Measurements from ENCODE around the gene GALNT14. TPM values are rescaled to one million over a fixed set of nuclear protein-coding genes. Genes with fewer than 3 reads are reported as not detected.

Gene GALNT14
- total RNA-seq, 2 experiments from 2014 or later: not detected

DNA sequence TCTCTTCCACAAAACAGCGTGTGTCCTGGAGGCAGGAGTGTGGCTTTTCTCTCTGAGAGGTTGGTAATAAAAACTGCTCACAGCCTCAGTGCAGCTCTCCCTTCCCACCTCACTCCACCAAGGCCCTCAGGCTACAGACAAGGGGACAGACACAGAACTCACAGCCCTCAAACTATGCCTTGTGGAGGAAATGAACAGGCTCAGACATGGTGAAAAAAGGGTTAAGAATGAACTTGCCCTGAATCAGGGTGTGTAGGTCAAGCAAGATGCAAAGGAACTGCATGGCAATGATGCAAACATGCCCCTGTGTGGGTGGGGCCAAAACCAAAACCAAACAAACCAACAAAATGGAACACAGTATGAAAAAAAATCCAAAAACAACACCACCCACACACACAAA lies 125.8 kb downstream of the GALNT14 start:
- Mint-ChIP-seq H3K27me3 (ENCODE audit: low read depth) (peaks cover 10% of the 10 kb centered on the region), H3K36me3 (ENCODE audit: low read depth) (no peaks in the 10 kb centered on the region), H3K27ac (no peak overlapping the region), H3K9me3 (ENCODE audit: insufficient read depth) (no peaks in the 10 kb centered on the region), H3K4me1 (ENCODE audit: low read depth) (no peaks in the 10 kb centered on the region), H3K4me3 (no peak overlapping the region)
- ChIA-PET CTCF (interaction anchor here (1.1 kb wide), 1 partner anchor 18 kb away, joined by 3 read pairs; no protein-coding TSS in a partner anchor), POLR2A (no interaction called here)
- ATAC-seq: no peak
- DNase-seq: no peak

DNA sequence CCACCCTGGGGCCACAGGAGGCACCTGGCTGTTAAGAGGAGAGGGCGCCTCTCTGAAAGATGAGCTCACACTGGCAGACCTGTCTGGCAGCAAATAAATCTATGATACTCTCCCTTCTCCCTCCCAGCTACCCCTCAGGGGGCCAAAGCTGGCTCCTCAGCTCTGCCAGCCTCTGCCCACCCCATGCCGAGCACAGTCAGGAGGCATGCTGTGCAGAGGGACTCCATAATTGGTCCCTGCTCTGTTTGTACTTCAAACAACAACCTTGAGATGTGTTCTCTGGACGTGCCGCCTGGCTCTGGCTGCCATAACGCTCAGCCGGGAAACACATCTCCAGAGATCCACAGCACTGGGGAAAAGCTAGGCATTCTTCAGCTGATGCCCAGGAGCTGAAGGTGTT lies 126.7 kb downstream of the GALNT14 start:
- CTCF ChIA-PET: no interaction called here
- H3K9me3 Mint-ChIP-seq (ENCODE audit: insufficient read depth): no peaks in the 10 kb centered on the region
- H3K36me3 Mint-ChIP-seq (ENCODE audit: low read depth): no peaks in the 10 kb centered on the region
- DNase-seq: no peak
- no peak overlapping the region for H3K27ac Mint-ChIP-seq
- no peaks in the 10 kb centered on the region for H3K4me1 Mint-ChIP-seq (ENCODE audit: low read depth)
- H3K4me3 Mint-ChIP-seq: no peak overlapping the region
- no peak for ATAC-seq
- H3K27me3 Mint-ChIP-seq (ENCODE audit: low read depth): peaks cover 10% of the 10 kb centered on the region
- POLR2A ChIA-PET: no interaction called here

- POLR2A ChIA-PET: no interaction called here
- CTCF ChIA-PET: no interaction called here
- no peaks in the 10 kb centered on the region for H3K4me1 Mint-ChIP-seq (ENCODE audit: low read depth)
These were observed 129.6 kb downstream of the GALNT14 start for GRCh38 chr2:31008561-31009114.

DNA sequence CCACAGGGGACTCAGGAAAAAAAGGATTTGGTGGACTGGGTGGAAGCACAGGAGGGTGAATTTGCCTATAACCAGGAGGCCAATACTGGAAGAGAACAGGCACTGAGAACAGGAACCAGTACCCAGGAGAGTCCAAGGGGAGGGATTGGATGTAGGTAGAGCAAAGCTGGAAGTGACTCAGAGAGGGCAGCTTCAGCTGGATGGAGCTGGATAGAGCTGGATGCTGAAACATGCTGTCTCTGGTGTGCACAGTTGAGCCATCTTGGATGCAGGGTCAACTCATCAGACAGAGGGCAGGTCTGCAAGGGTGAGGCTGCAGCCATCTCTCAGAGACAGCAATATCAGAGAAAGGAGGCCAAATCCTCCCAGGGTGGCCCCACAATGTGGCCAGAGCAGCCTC lies 134.0 kb downstream of the GALNT14 start:
- ChIA-PET POLR2A (no interaction called here), CTCF (no interaction called here)
- Mint-ChIP-seq H3K36me3 (ENCODE audit: low read depth) (no peaks in the 10 kb centered on the region), H3K4me3 (no peak overlapping the region), H3K4me1 (ENCODE audit: low read depth) (no peaks in the 10 kb centered on the region), H3K9me3 (ENCODE audit: insufficient read depth) (no peaks in the 10 kb centered on the region), H3K27me3 (ENCODE audit: low read depth) (peaks cover 12% of the 10 kb centered on the region), H3K27ac (no peak overlapping the region)
- DNase-seq (no peak), ATAC-seq (no peak)

More at GRCh38 chr2:31008561-31009114, 129.6 kb downstream of the GALNT14 start:
- H3K27me3 Mint-ChIP-seq (ENCODE audit: low read depth): peaks cover 10% of the 10 kb centered on the region
- ATAC-seq (no peak), DNase-seq (no peak)
- H3K36me3 Mint-ChIP-seq (ENCODE audit: low read depth): no peaks in the 10 kb centered on the region
- no peaks in the 10 kb centered on the region for H3K9me3 Mint-ChIP-seq (ENCODE audit: insufficient read depth)
- no peak overlapping the region for H3K27ac Mint-ChIP-seq
- H3K4me3 Mint-ChIP-seq: no peak overlapping the region

- Mint-ChIP-seq H3K4me3 (no peak overlapping the region), H3K36me3 (ENCODE audit: low read depth) (no peaks in the 10 kb centered on the region), H3K27ac (no peak overlapping the region), H3K27me3 (ENCODE audit: low read depth) (peaks cover 12% of the 10 kb centered on the region), H3K9me3 (ENCODE audit: insufficient read depth) (no peaks in the 10 kb centered on the region), H3K4me1 (ENCODE audit: low read depth) (no peaks in the 10 kb centered on the region)
- ChIA-PET CTCF (no interaction called here), POLR2A (no interaction called here)
- ATAC-seq: no peak
- no peak for DNase-seq
These were observed 134.5 kb downstream of the GALNT14 start for GRCh38 chr2:31003749-31004148.

DNA sequence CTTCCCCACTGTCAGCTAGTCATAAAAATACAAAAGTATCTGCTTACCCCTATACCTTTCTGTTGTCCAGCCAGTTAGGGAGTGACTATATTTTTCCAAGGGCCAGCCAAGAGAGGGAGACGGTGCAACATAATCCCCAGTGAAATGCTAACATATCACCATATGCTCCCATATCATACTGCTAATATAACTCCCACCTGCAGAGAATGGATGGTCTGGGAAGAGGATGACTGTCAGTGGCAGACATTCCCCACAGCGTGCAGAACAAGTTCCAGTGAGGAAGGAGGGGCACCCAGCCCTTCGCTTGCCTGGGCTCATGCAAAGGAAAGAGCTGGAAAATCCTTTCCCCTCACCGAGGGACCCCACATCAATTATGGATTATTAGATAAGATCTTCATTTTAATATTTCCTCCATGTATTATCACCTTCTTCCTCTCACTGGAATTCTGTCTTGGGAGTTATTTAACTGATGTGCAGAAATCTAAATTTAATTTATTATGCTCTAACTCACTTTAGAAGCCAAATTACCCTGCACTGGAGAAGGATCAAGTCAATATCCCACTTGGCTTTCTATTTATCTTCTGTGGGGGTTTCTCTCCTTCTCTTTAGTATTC lies 135.6 kb downstream of the GALNT14 start:
- no peak overlapping the region for H3K27ac Mint-ChIP-seq
- no peaks in the 10 kb centered on the region for H3K4me1 Mint-ChIP-seq (ENCODE audit: low read depth)
- no peak overlapping the region for H3K4me3 Mint-ChIP-seq
- H3K27me3 Mint-ChIP-seq (ENCODE audit: low read depth): peaks cover 12% of the 10 kb centered on the region
- H3K9me3 Mint-ChIP-seq (ENCODE audit: insufficient read depth): no peaks in the 10 kb centered on the region
- DNase-seq: no peak
- H3K36me3 Mint-ChIP-seq (ENCODE audit: low read depth): no peaks in the 10 kb centered on the region
- ChIA-PET CTCF (no interaction called here), POLR2A (no interaction called here)
- ATAC-seq: no peak

DNA sequence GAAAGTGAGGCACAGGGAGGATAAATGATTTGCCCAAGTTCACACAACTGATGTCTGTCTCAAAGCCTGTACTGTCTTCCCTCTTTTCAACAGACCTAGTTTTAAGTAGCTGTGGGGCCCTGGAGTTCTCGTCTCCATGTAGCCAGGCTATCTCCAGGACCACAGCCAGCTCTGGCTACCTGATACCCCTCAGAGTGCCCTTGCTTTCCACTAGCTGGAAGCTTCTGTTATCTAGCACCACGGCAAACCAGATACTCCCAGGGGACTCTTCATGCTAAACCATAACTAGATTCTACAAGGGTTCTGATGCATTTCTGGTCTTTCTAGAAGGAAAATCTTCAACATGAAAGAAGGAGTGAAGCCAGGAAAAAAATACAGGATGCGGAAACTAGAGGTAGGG lies 137.3 kb downstream of the GALNT14 start:
- DNase-seq: no peak
- H3K36me3 Mint-ChIP-seq (ENCODE audit: low read depth): no peaks in the 10 kb centered on the region
- CTCF ChIA-PET: interaction anchor here (1.0 kb wide), 1 partner anchor 169 kb away, joined by 3 read pairs; no protein-coding TSS in a partner anchor
- no peaks in the 10 kb centered on the region for H3K9me3 Mint-ChIP-seq (ENCODE audit: insufficient read depth)
- H3K4me1 Mint-ChIP-seq (ENCODE audit: low read depth): no peaks in the 10 kb centered on the region
- no peak overlapping the region for H3K27ac Mint-ChIP-seq
- H3K4me3 Mint-ChIP-seq: no peak overlapping the region
- ATAC-seq: no peak
- POLR2A ChIA-PET: no interaction called here
- peaks cover 12% of the 10 kb centered on the region for H3K27me3 Mint-ChIP-seq (ENCODE audit: low read depth)

GRCh38 chr2:30998672-30999071 lies 139.6 kb downstream of the GALNT14 start:
- no peaks in the 10 kb centered on the region for H3K9me3 Mint-ChIP-seq (ENCODE audit: insufficient read depth)
- ATAC-seq: no peak
- no peak overlapping the region for H3K27ac Mint-ChIP-seq
- no peak overlapping the region for H3K4me3 Mint-ChIP-seq
- H3K4me1 Mint-ChIP-seq (ENCODE audit: low read depth): no peaks in the 10 kb centered on the region
- ChIA-PET CTCF (no interaction called here), POLR2A (no interaction called here)
- H3K27me3 Mint-ChIP-seq (ENCODE audit: low read depth): peaks cover 9% of the 10 kb centered on the region
- no peaks in the 10 kb centered on the region for H3K36me3 Mint-ChIP-seq (ENCODE audit: low read depth)
- DNase-seq: no peak

GRCh38 chr2:30997979-30998378 lies 140.3 kb downstream of the GALNT14 start:
- ATAC-seq: no peak
- ChIA-PET POLR2A (no interaction called here), CTCF (no interaction called here)
- no peak for DNase-seq
- no peaks in the 10 kb centered on the region for H3K36me3 Mint-ChIP-seq (ENCODE audit: low read depth)
- peaks cover 5% of the 10 kb centered on the region for H3K27me3 Mint-ChIP-seq (ENCODE audit: low read depth)
- no peak overlapping the region for H3K4me3 Mint-ChIP-seq
- H3K9me3 Mint-ChIP-seq (ENCODE audit: insufficient read depth): no peaks in the 10 kb centered on the region
- H3K27ac Mint-ChIP-seq: no peak overlapping the region
- no peaks in the 10 kb centered on the region for H3K4me1 Mint-ChIP-seq (ENCODE audit: low read depth)

GRCh38 chr2:30994227-30995056 lies 143.8 kb downstream of the GALNT14 start:
- H3K27me3 Mint-ChIP-seq (ENCODE audit: low read depth): no peaks in the 10 kb centered on the region
- POLR2A ChIA-PET: no interaction called here
- H3K4me3 Mint-ChIP-seq: no peak overlapping the region
- H3K4me1 Mint-ChIP-seq (ENCODE audit: low read depth): no peaks in the 10 kb centered on the region
- no peaks in the 10 kb centered on the region for H3K36me3 Mint-ChIP-seq (ENCODE audit: low read depth)
- CTCF ChIA-PET: interaction anchor here (1.3 kb wide), 1 partner anchor 18 kb away, joined by 3 read pairs; no protein-coding TSS in a partner anchor
- H3K27ac Mint-ChIP-seq: no peak overlapping the region
- ATAC-seq (no peak), DNase-seq (no peak)
- H3K9me3 Mint-ChIP-seq (ENCODE audit: insufficient read depth): no peaks in the 10 kb centered on the region

- H3K36me3 Mint-ChIP-seq (ENCODE audit: low read depth): no peaks in the 10 kb centered on the region
- no peaks in the 10 kb centered on the region for H3K27me3 Mint-ChIP-seq (ENCODE audit: low read depth)
- no peak overlapping the region for H3K4me3 Mint-ChIP-seq
- no peak overlapping the region for H3K27ac Mint-ChIP-seq
- H3K9me3 Mint-ChIP-seq (ENCODE audit: insufficient read depth): no peaks in the 10 kb centered on the region
- no peaks in the 10 kb centered on the region for H3K4me1 Mint-ChIP-seq (ENCODE audit: low read depth)
- DNase-seq: no peak
- ChIA-PET CTCF (no interaction called here), POLR2A (no interaction called here)
- no peak for ATAC-seq
These were observed 145.5 kb downstream of the GALNT14 start for GRCh38 chr2:30992781-30993180.

GRCh38 chr2:30990671-30991070 lies 147.6 kb downstream of the GALNT14 start:
- H3K27me3 Mint-ChIP-seq (ENCODE audit: low read depth): no peaks in the 10 kb centered on the region

More at GRCh38 chr2:30990671-30991070, 147.6 kb downstream of the GALNT14 start:
- Mint-ChIP-seq H3K27ac (no peak overlapping the region), H3K9me3 (ENCODE audit: insufficient read depth) (no peaks in the 10 kb centered on the region), H3K4me1 (ENCODE audit: low read depth) (no peaks in the 10 kb centered on the region), H3K4me3 (no peak overlapping the region), H3K36me3 (ENCODE audit: low read depth) (no peaks in the 10 kb centered on the region)
- CTCF ChIA-PET: no interaction called here
- ATAC-seq (no peak), DNase-seq (no peak)
- POLR2A ChIA-PET: no interaction called here
